ENCODE data around the gene IER3.
A peak's percentile ranks its signal among the peaks of the same experiment; 100 is the strongest.

The IER3 gene, protein sequence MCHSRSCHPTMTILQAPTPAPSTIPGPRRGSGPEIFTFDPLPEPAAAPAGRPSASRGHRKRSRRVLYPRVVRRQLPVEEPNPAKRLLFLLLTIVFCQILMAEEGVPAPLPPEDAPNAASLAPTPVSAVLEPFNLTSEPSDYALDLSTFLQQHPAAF

DNA sequence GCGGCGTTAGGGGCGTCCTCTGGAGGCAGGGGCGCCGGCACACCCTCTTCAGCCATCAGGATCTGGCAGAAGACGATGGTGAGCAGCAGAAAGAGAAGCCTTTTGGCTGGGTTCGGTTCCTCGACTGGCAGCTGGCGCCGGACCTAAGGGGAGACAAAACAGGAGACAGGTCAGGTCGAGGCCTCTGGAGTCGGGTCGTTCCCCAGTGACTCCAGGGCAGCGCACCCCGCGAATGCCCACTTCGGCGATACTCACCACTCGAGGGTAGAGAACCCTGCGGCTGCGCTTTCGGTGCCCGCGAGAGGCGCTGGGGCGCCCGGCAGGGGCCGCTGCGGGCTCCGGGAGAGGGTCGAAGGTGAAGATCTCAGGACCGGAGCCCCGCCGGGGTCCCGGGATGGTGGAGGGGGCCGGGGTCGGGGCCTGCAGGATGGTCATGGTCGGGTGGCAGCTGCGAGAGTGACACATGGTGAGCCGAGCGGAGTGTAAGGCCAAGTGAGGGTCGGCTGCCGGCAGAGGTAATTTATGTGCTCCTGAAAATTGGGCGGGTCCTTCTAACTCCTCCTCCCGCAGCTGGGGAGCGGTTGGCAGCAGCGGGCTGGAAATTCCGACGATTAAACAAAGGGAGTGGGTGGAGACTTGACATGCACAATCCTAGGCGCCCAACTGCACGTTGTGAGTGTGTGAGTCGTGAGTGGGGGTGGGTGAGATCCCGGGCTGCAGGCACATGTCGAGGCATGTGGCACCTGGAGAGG lies at the start of gene IER3:
Gene IER3 (minus strand): TSS at position 494 of the 752 bp plus-strand sequence. CDS start 29 bp downstream, at position 465.
- H3K9ac ChIP-seq (ENCODE audit: low read length) = peak within 1 kb of the TSS; percentile 98
- peak within 1 kb of the TSS; percentile 71 for H3K4me3 ChIP-seq (ENCODE audit: low read length)
- peaks cover 52% of the 10 kb centered on the region for H3K4me1 ChIP-seq (ENCODE audit: control insufficient read depth, insufficient read depth, low read length)
- no peaks in the 10 kb centered on the region for H3K9me3 ChIP-seq (ENCODE audit: control insufficient read depth, low read length)
- no peaks in the 10 kb centered on the region for H3K27me3 ChIP-seq (ENCODE audit: control insufficient read depth, insufficient read depth, low read length)
- no peaks in the 10 kb centered on the region for H3K36me3 ChIP-seq (ENCODE audit: control insufficient read depth, insufficient read depth, low read length)

DNA sequence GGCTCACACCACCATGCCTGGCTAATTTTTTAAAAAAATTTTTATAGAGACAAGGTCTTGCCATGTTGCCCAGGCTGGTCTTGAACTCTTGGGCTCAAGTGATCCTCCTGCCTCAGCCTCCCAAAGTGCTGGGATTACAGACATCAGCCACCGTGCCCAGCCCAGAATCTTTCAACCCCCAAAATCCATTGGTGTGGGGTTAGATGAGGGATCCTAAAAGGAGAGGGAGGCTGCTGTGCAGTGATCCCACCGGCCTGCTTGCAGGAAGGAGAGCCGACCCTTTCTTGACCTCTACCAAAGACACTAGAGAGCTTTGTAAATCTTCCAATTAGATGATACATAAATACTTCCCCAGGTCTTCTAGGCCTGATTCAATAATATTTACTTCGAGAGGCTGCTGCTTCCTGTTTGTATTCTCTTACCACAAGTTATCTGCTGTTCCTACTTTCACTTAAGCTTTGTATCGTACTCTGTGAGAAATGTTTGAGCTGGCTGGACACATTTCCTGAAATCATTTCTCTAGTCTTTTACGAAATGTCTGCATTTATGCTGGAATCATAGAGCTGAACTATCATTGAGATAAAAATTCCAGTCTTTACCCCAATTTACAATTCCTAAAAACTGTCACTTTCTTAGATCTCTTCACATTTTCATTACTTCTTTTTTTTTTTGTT lies 49.3 kb upstream of the IER3 start:
- Histone ChIP-seq H3K4me3 (ENCODE audit: low read length) (peak overlapping the region; percentile 9), H3K9ac (ENCODE audit: low read length) (peak overlapping the region; percentile 62)

DNA sequence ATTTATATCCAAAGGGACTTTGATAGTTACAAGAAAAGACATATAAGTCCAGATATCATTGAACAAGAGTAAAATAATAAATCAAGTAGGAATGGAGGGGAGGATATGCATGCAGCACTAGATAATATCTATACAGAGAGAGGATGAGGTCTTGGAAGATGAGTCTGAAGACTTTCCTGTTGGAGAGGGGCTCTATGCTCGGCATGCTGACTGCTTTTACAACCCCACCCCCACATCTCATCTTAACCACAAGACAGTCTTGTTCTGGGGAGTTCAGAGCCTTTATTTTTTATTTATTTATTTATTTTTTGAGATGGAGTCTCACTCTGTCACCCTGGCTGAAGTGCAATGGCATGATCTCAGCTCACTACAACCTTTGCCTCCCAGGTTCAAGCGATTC lies 48.4 kb upstream of the IER3 start:
- Histone ChIP-seq H3K4me3 (ENCODE audit: low read length) (no peak overlapping the region), H3K36me3 (ENCODE audit: control insufficient read depth, insufficient read depth, low read length) (no peaks in the 10 kb centered on the region), H3K9me3 (ENCODE audit: control insufficient read depth, low read length) (no peaks in the 10 kb centered on the region), H3K27me3 (ENCODE audit: control insufficient read depth, insufficient read depth, low read length) (no peaks in the 10 kb centered on the region), H3K4me1 (ENCODE audit: control insufficient read depth, insufficient read depth, low read length) (peaks cover 27% of the 10 kb centered on the region), H3K9ac (ENCODE audit: low read length) (no peak overlapping the region)

More for the DNA sequence above, 49.3 kb upstream of the IER3 start:
- Histone ChIP-seq H3K4me1 (ENCODE audit: control insufficient read depth, insufficient read depth, low read length) (peaks cover 22% of the 10 kb centered on the region), H3K27me3 (ENCODE audit: control insufficient read depth, insufficient read depth, low read length) (no peaks in the 10 kb centered on the region), H3K36me3 (ENCODE audit: control insufficient read depth, insufficient read depth, low read length) (no peaks in the 10 kb centered on the region), H3K9me3 (ENCODE audit: control insufficient read depth, low read length) (no peaks in the 10 kb centered on the region)

DNA sequence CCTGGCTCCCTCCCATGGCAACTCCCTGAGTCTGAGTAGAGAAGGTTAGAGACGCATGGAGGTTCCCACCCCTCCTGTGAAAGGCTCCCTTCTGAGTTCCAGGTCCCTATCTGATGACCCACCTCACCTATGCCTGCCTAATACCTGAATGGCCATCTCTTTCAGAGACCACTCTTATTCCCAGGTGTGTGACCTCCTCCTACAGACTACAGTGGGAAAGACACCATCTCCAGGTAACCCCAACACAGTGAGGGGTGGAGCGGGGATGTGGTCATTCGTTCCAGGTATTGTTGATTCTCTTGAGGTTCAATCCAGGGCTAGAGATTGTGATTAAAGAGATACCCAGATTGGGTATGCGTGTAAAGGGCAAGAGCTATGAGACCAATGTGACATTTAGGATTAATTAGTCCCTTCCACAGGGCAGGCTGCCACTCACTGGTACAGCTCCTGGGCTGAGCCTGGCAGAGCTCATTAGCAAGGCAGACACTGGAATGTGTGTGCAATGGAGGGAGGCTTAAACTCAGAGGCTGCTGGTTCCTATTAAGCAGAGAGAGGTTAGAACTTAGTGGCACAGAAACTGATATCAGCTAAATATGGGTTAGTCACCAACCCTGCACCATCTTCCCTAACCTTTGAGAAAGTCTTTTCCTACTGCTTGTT lies 46.5 kb upstream of the IER3 start:
- Histone ChIP-seq H3K4me3 (ENCODE audit: low read length) (no peak overlapping the region), H3K4me1 (ENCODE audit: control insufficient read depth, insufficient read depth, low read length) (peaks cover 27% of the 10 kb centered on the region), H3K9ac (ENCODE audit: low read length) (no peak overlapping the region), H3K9me3 (ENCODE audit: control insufficient read depth, low read length) (no peaks in the 10 kb centered on the region), H3K27me3 (ENCODE audit: control insufficient read depth, insufficient read depth, low read length) (no peaks in the 10 kb centered on the region), H3K36me3 (ENCODE audit: control insufficient read depth, insufficient read depth, low read length) (no peaks in the 10 kb centered on the region)

DNA sequence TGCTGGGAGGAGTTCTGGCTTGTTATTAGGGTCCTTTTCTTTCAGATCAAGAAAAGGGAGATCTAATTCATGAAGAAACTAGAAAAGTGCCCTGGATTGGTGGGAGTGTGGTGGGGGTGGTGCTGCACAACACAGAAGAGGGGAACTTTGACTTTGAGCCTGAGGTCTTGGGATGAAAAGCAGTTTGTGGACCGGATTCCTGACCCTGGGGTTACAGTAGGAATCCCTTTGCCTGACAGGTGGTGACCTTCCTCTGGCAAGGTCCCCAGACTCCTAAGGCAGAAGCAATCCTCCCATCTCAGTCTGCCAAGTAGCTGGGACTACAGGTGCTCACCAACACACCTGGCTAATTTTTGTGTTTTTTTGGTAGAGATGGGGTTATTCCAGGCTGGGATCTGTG lies 45.3 kb upstream of the IER3 start:
- Histone ChIP-seq H3K36me3 (ENCODE audit: control insufficient read depth, insufficient read depth, low read length) (no peaks in the 10 kb centered on the region), H3K4me3 (ENCODE audit: low read length) (no peak overlapping the region), H3K27me3 (ENCODE audit: control insufficient read depth, insufficient read depth, low read length) (no peaks in the 10 kb centered on the region)

DNA sequence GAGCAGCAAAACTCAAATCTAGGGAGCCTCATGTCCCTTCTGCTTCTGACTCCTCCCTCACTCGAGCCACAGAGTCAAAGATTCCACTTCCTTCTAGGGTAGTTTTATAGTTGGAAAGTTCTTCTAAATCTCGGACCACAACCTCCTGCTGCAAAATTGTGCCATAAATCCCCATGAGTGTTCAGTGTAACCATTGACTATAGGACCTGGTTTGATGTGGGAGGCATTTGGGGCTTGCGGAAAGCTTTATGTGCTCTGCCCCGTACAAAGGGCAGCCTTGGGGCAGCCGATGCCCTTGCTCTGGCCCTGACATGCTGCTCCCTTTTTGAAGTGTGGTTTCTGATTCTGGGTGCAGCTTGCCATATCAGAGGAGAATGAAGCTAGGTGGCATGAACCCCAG lies 43.6 kb upstream of the IER3 start:
- no peak overlapping the region for H3K4me3 ChIP-seq (ENCODE audit: low read length)
- no peak overlapping the region for H3K9ac ChIP-seq (ENCODE audit: low read length)
- no peaks in the 10 kb centered on the region for H3K36me3 ChIP-seq (ENCODE audit: control insufficient read depth, insufficient read depth, low read length)
- H3K27me3 ChIP-seq (ENCODE audit: control insufficient read depth, insufficient read depth, low read length) = no peaks in the 10 kb centered on the region
- H3K4me1 ChIP-seq (ENCODE audit: control insufficient read depth, insufficient read depth, low read length) = peaks cover 17% of the 10 kb centered on the region
- H3K9me3 ChIP-seq (ENCODE audit: control insufficient read depth, low read length) = no peaks in the 10 kb centered on the region

More for the DNA sequence above, 45.3 kb upstream of the IER3 start:
- Histone ChIP-seq H3K9me3 (ENCODE audit: control insufficient read depth, low read length) (no peaks in the 10 kb centered on the region), H3K9ac (ENCODE audit: low read length) (no peak overlapping the region), H3K4me1 (ENCODE audit: control insufficient read depth, insufficient read depth, low read length) (peaks cover 27% of the 10 kb centered on the region)

DNA sequence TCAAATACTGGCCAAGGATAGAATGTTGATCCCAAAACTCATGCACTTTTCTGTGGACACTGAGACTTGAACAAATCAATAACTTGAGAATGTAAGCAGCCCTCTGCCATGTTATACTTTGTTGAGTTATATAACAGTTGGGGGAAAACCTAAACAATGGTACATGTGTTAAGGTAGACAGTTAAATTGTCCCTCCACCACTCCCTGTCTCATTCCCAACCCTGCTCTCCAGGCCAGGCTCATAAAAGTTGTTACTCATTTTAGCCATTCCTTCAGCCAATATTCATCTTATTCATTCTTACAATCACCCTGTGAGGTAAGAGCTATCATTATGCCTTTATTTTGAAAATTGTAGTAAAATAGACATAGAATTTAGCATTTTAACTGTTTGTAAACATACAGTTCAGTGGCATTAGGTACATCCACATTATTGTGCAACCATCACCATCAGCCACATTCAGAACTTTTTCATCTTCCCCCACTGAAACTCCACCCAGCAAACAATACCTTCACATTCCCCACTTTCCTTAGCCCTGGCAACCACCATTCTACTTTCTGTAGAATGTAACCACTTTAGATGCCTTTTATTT lies 38.2 kb upstream of the IER3 start:
- Histone ChIP-seq H3K9ac (ENCODE audit: low read length) (peak overlapping the region; percentile 57), H3K9me3 (ENCODE audit: control insufficient read depth, low read length) (no peaks in the 10 kb centered on the region), H3K36me3 (ENCODE audit: control insufficient read depth, insufficient read depth, low read length) (no peaks in the 10 kb centered on the region), H3K4me3 (ENCODE audit: low read length) (no peak overlapping the region), H3K4me1 (ENCODE audit: control insufficient read depth, insufficient read depth, low read length) (peaks cover 47% of the 10 kb centered on the region), H3K27me3 (ENCODE audit: control insufficient read depth, insufficient read depth, low read length) (no peaks in the 10 kb centered on the region)

DNA sequence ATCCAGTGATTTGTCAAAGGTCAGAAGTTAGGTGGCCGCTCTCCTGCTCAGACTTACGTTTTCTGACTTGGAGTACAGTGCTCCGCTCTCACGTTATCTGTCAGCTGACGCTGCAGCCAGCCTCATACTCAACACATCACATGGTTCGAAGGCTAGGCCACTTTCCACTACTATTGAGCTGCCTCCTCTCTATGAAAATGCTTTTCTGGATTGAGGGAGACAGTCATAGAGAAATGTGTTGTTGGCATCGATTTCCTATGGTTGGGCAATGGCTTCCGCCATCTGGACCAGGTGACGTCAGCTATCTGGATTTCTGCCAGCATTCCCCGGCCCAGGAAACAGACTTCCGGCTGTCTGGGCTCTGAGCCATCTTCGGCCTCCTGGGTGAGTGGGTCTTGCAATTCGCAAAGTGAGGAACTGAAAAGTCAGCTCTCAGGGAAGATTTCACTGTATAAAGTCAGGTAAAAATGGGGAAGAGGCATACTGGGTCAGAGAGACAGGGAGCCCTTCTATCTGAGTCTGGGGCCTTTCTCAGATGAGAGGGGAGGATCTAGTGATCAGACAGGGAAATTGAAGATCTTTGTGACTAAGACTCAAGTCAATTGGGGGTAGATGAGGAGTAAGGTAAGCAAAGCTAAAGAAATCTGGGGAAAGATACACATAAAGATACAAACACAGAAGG lies 37.5 kb upstream of the IER3 start:
- no peak overlapping the region for H3K4me3 ChIP-seq (ENCODE audit: low read length)

DNA sequence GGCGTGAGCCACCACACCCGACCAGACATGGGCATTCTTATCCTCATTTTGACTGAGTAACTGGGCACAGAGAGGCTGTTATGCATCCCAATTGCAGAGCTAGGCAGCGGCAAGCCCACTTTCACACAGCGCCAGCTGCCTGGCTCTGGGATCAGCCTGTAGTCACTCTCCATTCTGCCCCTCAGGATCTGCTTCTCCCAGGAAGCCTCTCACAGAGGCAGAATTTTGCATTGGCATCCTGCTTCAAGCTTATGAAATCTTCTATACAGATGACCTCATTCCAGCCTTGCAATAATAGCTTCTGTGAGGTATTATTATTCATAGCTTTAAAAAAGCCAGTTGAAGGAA lies 37.0 kb upstream of the IER3 start:
- peak overlapping the region; percentile 57 for H3K9ac ChIP-seq (ENCODE audit: low read length)
- H3K36me3 ChIP-seq (ENCODE audit: control insufficient read depth, insufficient read depth, low read length) = no peaks in the 10 kb centered on the region
- H3K9me3 ChIP-seq (ENCODE audit: control insufficient read depth, low read length) = no peaks in the 10 kb centered on the region
- H3K27me3 ChIP-seq (ENCODE audit: control insufficient read depth, insufficient read depth, low read length) = no peaks in the 10 kb centered on the region
- H3K4me1 ChIP-seq (ENCODE audit: control insufficient read depth, insufficient read depth, low read length) = peaks cover 54% of the 10 kb centered on the region
- no peak overlapping the region for H3K4me3 ChIP-seq (ENCODE audit: low read length)

More for the DNA sequence above, 37.5 kb upstream of the IER3 start:
- Histone ChIP-seq H3K27me3 (ENCODE audit: control insufficient read depth, insufficient read depth, low read length) (no peaks in the 10 kb centered on the region), H3K9me3 (ENCODE audit: control insufficient read depth, low read length) (no peaks in the 10 kb centered on the region), H3K4me1 (ENCODE audit: control insufficient read depth, insufficient read depth, low read length) (peaks cover 53% of the 10 kb centered on the region), H3K9ac (ENCODE audit: low read length) (peak overlapping the region; percentile 57), H3K36me3 (ENCODE audit: control insufficient read depth, insufficient read depth, low read length) (no peaks in the 10 kb centered on the region)

DNA sequence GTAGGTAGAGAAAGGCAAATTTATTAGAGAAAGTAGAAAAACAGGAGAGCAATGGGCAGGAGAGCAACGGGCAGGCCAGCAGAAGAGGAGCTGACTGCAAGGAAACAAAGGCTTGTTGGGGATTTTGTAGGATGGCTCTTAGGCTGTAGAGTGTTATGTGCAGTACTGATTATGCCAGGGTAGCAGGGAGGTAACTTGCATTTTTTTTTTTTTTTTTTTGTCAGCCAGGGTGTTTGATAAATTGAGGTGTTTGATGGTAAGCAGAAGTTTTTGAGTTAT lies 36.2 kb upstream of the IER3 start:
- H3K9me3 ChIP-seq (ENCODE audit: control insufficient read depth, low read length) = no peaks in the 10 kb centered on the region
- H3K4me1 ChIP-seq (ENCODE audit: control insufficient read depth, insufficient read depth, low read length) = peaks cover 54% of the 10 kb centered on the region

DNA sequence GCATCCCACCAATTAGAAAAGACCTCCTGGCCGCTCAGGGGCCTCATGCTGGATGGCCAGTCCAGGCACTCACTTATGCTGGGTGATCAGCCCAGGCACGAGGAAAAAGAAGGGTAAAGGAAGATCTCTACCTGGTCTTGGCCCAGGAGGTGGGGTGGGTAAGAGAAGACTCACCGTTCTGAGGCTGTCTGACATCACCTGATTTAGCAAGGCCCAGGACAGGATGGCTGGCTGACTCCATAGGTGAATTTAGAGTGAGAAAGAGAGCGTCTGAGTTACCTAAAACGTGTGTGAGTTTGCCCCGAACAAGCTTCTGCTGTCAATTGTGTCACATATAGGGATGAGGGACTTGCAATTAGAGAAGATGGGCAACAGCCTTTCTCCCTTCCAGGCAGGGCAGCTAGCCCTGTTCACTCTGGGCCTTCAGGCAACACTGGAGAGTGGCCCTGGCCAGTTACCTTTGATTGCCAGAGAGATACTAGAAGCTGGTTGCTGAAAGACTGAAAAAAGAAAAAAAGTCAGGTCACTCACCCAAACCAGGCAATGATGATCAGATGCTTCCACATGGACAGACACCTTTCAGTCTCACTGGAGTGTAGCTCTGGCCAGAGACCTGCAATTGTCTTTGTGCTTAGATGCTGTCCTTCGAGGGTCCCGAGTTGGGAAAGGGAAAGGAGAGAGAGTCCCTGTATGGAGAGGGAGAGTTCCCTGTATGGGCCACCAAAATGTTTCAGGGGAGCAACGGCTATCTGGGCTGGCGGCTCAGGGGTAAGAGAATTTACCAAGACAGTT lies 35.7 kb upstream of the IER3 start:
- Histone ChIP-seq H3K9ac (ENCODE audit: low read length) (peak overlapping the region; percentile 7), H3K36me3 (ENCODE audit: control insufficient read depth, insufficient read depth, low read length) (no peaks in the 10 kb centered on the region), H3K4me1 (ENCODE audit: control insufficient read depth, insufficient read depth, low read length) (peaks cover 54% of the 10 kb centered on the region), H3K9me3 (ENCODE audit: control insufficient read depth, low read length) (no peaks in the 10 kb centered on the region), H3K4me3 (ENCODE audit: low read length) (no peak overlapping the region), H3K27me3 (ENCODE audit: control insufficient read depth, insufficient read depth, low read length) (no peaks in the 10 kb centered on the region)

More for the DNA sequence above, 36.2 kb upstream of the IER3 start:
- Histone ChIP-seq H3K9ac (ENCODE audit: low read length) (no peak overlapping the region), H3K36me3 (ENCODE audit: control insufficient read depth, insufficient read depth, low read length) (no peaks in the 10 kb centered on the region), H3K27me3 (ENCODE audit: control insufficient read depth, insufficient read depth, low read length) (no peaks in the 10 kb centered on the region), H3K4me3 (ENCODE audit: low read length) (no peak overlapping the region)
